CD8-positive, alpha-beta memory T cell (primary cell): ENCODE results near the gene RGS13. TPM values are rescaled to one million over a fixed set of nuclear protein-coding genes. Genes with fewer than 3 reads are reported as not detected.
A peak's percentile ranks its signal among the peaks of the same experiment; 100 is the strongest.

Experiments used
- CTCF ChIA-PET: fragments of 350-600 bp; sonication (Branson Sonifier 250); formaldehyde crosslinking; loops from one replicate; lab custom pipeline; 2021; ENCODE audit warnings: antibody characterized with exemption; lab: Charles Lee
- POLR2A ChIA-PET: fragments of 350-600 bp; sonication (Branson Sonifier 250); formaldehyde crosslinking; loops from one replicate; lab custom pipeline; 2021; ENCODE audit warnings: antibody characterized with exemption; lab: Charles Lee
- DNase-seq, 5 donors: peaks; one replicate each; pipeline versions ENCODE4 v3.0.0 to v3.0.0-alpha.2; 2020 to 2022; ENCODE audit warnings: mixed read lengths in 1 of 5
- H3K27ac ChIP-seq: one replicate; pipeline ENCODE4 v1.7.0; 2013; ENCODE audit warnings: low read depth, mild to moderate bottlenecking, low read length, moderate library complexity
- H3K27me3 ChIP-seq: 2 replicates; pipeline ENCODE4 v1.7.0; 2013; ENCODE audit warnings: low read length, mild to moderate bottlenecking; ENCODE audit not compliant: insufficient read depth, poor library complexity, severe bottlenecking
- H3K36me3 ChIP-seq: 2 replicates; pipeline ENCODE4 v1.7.0; 2013; ENCODE audit warnings: mild to moderate bottlenecking, low read length, moderate library complexity; ENCODE audit not compliant: insufficient read depth
- H3K4me1 ChIP-seq: 2 replicates; pipeline ENCODE4 v1.7.0; 2013; ENCODE audit warnings: mild to moderate bottlenecking, low read length, moderate library complexity; ENCODE audit not compliant: insufficient read depth
- H3K4me3 ChIP-seq: 2 replicates; pipeline ENCODE4 v1.7.0; 2013; ENCODE audit warnings: mild to moderate bottlenecking, low read length
- H3K9me3 ChIP-seq: 2 replicates; pipeline ENCODE4 v1.7.0; 2013; ENCODE audit warnings: mild to moderate bottlenecking, low read length
- H3K27ac Mint-ChIP-seq, 8 donors: one replicate each; pipeline ENCODE4 v1.8.0; 2020 to 2021; ENCODE audit warnings: mixed read lengths in 8 of 8, mild to moderate bottlenecking in 6 of 8, inconsistent platforms in 3 of 8, moderate library complexity in 3 of 8
- H3K27me3 Mint-ChIP-seq, 2 donors: one replicate each; pipeline ENCODE4 v1.8.0; 2020 to 2021; ENCODE audit warnings: mixed read lengths in 2 of 2, mild to moderate bottlenecking in 1 of 2, moderate library complexity in 1 of 2
- H3K36me3 Mint-ChIP-seq, 3 donors: one replicate each; pipeline ENCODE4 v1.8.0; 2020 to 2021; ENCODE audit warnings: mixed read lengths in 3 of 3, inconsistent platforms in 1 of 3, mild to moderate bottlenecking in 1 of 3
- H3K4me1 Mint-ChIP-seq, 3 donors: one replicate each; pipeline ENCODE4 v1.8.0; 2020 to 2021; ENCODE audit warnings: mixed read lengths in 3 of 3, inconsistent platforms in 1 of 3, mild to moderate bottlenecking in 1 of 3
- H3K4me3 Mint-ChIP-seq, 7 donors: one replicate each; pipeline ENCODE4 v1.8.0; 2020 to 2021; ENCODE audit warnings: mixed read lengths in 7 of 7, mild to moderate bottlenecking in 6 of 7, moderate library complexity in 4 of 7, inconsistent platforms in 2 of 7
- H3K9me3 Mint-ChIP-seq, 5 donors: one replicate each; pipeline ENCODE4 v1.8.0; 2020 to 2022; ENCODE audit warnings: mixed read lengths in 5 of 5, mild to moderate bottlenecking in 3 of 5, moderate library complexity in 2 of 5, inconsistent platforms in 1 of 5
- polyA plus RNA-seq: library from polyadenylated mRNA; unstranded; fragments of 300-500 nt; fragmentation: Illumina TruSeq; gene quantifications from one replicate; pipeline ENCODE4 v1.2.3, GENCODE V29; 2021
- total RNA-seq, 2 experiments: library from RNA; stranded (reverse); gene quantifications; one replicate each; pipeline ENCODE4 v1.2.3, GENCODE V29; 2021

Gene RGS13
- total RNA-seq (under 1 TPM; 0.07 to 0.24 TPM), polyA plus RNA-seq (not detected)

- Histone ChIP-seq H3K4me1 (no peaks in the 10 kb centered on the region), H3K9me3 (no peaks in the 10 kb centered on the region), H3K27ac (no peak within 1 kb of the TSS), H3K4me3 (no peak within 1 kb of the TSS), H3K36me3 (no peaks in the 10 kb centered on the region), H3K27me3 (no peaks in the 10 kb centered on the region)
- Mint-ChIP-seq H3K36me3 (no peaks in the 10 kb centered on the region), H3K9me3 (no peaks in the 10 kb centered on the region), H3K4me3 (no peak within 1 kb of the TSS), H3K27me3 (peaks cover 0 to 3% of the 10 kb centered on the region in 2 donors), H3K4me1 (peaks cover 0 to 6% (median 5%) of the 10 kb centered on the region in 3 donors), H3K27ac (no peak within 1 kb of the TSS)
- DNase-seq: no peak
- CTCF ChIA-PET: no interaction called here
- POLR2A ChIA-PET: no interaction called here
Observed at GRCh38 chr1:192635939-192636338, at the start of gene RGS13. RGS13 (plus strand) TSS chr1:192636147; CDS start chr1:192644335, 8,188 bp downstream.

DNA sequence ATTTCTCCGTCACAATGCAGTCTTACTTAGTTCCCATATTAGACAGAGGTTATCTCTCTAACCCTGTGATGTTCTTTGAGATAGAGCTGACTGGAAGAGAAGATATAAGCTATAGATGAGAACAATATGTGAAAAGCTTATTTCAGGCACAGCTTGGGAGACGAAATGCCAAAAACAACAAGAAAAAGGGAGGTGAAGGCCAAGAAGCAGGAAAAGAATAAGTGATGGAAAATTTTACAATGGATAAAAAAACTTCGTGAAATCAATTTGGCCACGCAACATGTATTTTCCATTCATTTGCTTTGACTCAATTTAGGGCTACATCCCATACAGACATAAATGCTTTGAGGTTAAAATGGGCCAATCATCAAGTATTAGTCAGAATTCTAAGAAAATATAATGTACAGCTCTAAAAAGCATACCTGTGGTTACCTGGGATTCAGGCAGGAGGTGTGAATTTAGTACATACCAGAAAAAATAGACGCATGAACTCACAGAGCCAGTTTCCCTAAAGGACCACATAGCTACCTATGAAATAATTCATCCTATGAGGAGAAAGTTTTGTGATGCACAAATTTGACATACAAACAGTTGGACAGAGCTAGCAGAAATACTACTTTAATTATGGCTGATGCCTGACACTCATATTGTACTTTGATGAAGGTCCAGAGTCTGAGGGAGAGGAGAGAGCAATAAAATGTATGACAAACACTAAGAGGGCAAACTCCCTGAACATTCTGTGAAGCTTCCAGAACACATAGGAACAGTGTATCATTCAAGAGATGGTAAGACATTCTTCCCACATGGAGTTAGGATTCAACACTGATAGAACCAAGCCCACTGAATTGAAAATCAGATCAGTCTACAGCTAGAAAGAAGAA is 48.3 kb upstream of the RGS13 start:
- Histone ChIP-seq H3K9me3 (no peaks in the 10 kb centered on the region), H3K4me3 (no peak overlapping the region), H3K27ac (no peak overlapping the region), H3K4me1 (no peaks in the 10 kb centered on the region), H3K36me3 (no peaks in the 10 kb centered on the region), H3K27me3 (no peaks in the 10 kb centered on the region)
- Mint-ChIP-seq H3K36me3 (no peaks in the 10 kb centered on the region), H3K27me3 (peaks cover 0 to 3% of the 10 kb centered on the region in 2 donors), H3K4me3 (no peak overlapping the region), H3K4me1 (peaks cover 0 to 3% (median 0%) of the 10 kb centered on the region in 3 donors), H3K27ac (no peak overlapping the region), H3K9me3 (no peaks in the 10 kb centered on the region)
- DNase-seq: no peak
- CTCF ChIA-PET: no interaction called here
- POLR2A ChIA-PET: no interaction called here

- POLR2A ChIA-PET: no interaction called here
- CTCF ChIA-PET: no interaction called here
- H3K27ac Mint-ChIP-seq: no peak overlapping the region
- H3K36me3 Mint-ChIP-seq: no peaks in the 10 kb centered on the region
- H3K9me3 ChIP-seq: no peaks in the 10 kb centered on the region
- no peaks in the 10 kb centered on the region for H3K36me3 ChIP-seq
- H3K9me3 Mint-ChIP-seq: no peaks in the 10 kb centered on the region
- H3K4me1 ChIP-seq: no peaks in the 10 kb centered on the region
- H3K27ac ChIP-seq: no peak overlapping the region
- peaks cover 0 to 3% of the 10 kb centered on the region in 2 donors for H3K27me3 Mint-ChIP-seq
- H3K4me3 Mint-ChIP-seq: no peak overlapping the region
- no peak overlapping the region for H3K4me3 ChIP-seq
- no peak for DNase-seq
- no peaks in the 10 kb centered on the region for H3K27me3 ChIP-seq
- H3K4me1 Mint-ChIP-seq: peaks cover 0 to 3% (median 0%) of the 10 kb centered on the region in 3 donors
Observed at GRCh38 chr1:192588546-192588945, 47.4 kb upstream of the RGS13 start.

DNA sequence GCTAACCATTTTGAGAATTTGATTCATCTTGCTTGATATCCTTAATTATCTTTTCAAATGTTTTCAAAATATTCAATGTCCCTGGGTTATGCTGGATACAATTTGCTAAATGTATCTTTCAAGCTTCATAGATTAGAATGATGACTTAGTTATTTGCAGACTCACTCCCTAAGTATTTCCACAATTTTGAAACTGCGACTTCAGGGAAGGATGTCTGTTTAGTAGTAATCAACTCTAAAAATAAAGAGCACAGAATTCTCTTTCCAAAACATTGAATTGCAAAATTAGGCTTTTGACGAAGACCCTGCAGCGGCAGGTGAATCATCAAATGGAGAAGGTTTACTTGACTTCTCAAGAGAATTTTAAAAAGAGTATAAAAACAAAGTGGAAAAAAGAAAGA is 46.1 kb upstream of the RGS13 start:
- no peak overlapping the region for H3K4me3 ChIP-seq
- CTCF ChIA-PET: interaction anchor here (1.4 kb wide), 1 partner anchor 11 kb away, joined by 4 read pairs; no protein-coding TSS in a partner anchor
- no peaks in the 10 kb centered on the region for H3K9me3 ChIP-seq
- no peaks in the 10 kb centered on the region for H3K36me3 ChIP-seq
- peaks cover 0 to 3% of the 10 kb centered on the region in 2 donors for H3K27me3 Mint-ChIP-seq
- no peaks in the 10 kb centered on the region for H3K4me1 ChIP-seq
- H3K9me3 Mint-ChIP-seq: no peaks in the 10 kb centered on the region
- H3K36me3 Mint-ChIP-seq: no peaks in the 10 kb centered on the region
- no peak overlapping the region for H3K27ac ChIP-seq
- POLR2A ChIA-PET: no interaction called here
- no peaks in the 10 kb centered on the region for H3K27me3 ChIP-seq
- H3K4me3 Mint-ChIP-seq: no peak overlapping the region
- no peak overlapping the region for H3K27ac Mint-ChIP-seq
- no peak for DNase-seq
- peaks cover 0 to 2% (median 0%) of the 10 kb centered on the region in 3 donors for H3K4me1 Mint-ChIP-seq

- ChIA-PET POLR2A (no interaction called here), CTCF (interaction anchor here (2.0 kb wide), 1 partner anchor 11 kb away, joined by 4 read pairs; no protein-coding TSS in a partner anchor)
- no peak for DNase-seq
- Histone ChIP-seq H3K4me1 (no peaks in the 10 kb centered on the region), H3K36me3 (no peaks in the 10 kb centered on the region), H3K4me3 (no peak overlapping the region), H3K27me3 (no peaks in the 10 kb centered on the region), H3K9me3 (no peaks in the 10 kb centered on the region), H3K27ac (no peak overlapping the region)
- H3K4me3 Mint-ChIP-seq: no peak overlapping the region
- no peaks in the 10 kb centered on the region for H3K36me3 Mint-ChIP-seq
- H3K9me3 Mint-ChIP-seq: no peaks in the 10 kb centered on the region
- no peak overlapping the region for H3K27ac Mint-ChIP-seq
- H3K4me1 Mint-ChIP-seq: no peaks in the 10 kb centered on the region
- peaks cover 0 to 3% of the 10 kb centered on the region in 2 donors for H3K27me3 Mint-ChIP-seq
Observed at GRCh38 chr1:192592517-192592916, 43.4 kb upstream of the RGS13 start.

DNA sequence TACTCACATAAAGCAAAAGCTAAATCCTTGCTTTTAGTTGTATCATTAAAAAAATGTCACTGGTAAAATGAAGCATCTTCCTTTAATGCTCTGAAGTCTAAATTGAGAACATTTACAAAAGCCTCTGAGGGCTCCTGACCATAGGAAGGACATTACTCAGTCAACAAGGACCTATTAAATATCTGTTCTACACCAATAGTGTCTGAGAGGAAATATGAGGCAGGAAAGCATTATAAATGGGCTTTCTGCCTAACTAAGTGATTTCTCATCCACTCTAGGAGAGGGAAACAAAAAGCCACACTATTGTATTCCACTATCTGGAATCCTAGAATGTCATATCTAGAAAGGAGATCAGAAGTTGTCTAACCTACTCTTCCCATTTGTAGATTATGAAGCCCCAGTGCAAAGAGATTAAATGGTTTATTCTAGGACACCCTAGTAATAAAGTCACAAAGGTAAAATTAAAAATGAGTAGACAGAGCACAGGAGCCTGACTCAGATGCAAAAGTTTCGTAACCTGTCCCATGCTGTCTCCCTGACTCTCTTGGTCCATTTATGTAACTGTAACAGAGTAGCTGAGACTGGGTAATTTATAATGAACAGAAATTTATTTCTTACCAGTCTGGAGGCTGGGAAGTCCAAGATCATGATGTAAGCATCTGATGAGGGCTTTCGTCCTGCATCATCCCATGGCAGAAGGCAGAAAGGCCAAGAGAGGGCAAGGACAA is 42.8 kb upstream of the RGS13 start:
- H3K4me3 Mint-ChIP-seq: no peak overlapping the region
- H3K27ac Mint-ChIP-seq: no peak overlapping the region
- H3K27ac ChIP-seq: no peak overlapping the region
- DNase-seq: no peak
- H3K27me3 Mint-ChIP-seq: peaks cover 0 to 3% of the 10 kb centered on the region in 2 donors
- H3K9me3 ChIP-seq: no peaks in the 10 kb centered on the region
- ChIA-PET POLR2A (no interaction called here), CTCF (interaction anchor here (0.7 to 2.0 kb wide), 2 partner anchors 11 to 14 kb away, joined by 3 to 4 read pairs; no protein-coding TSS in a partner anchor)
- no peaks in the 10 kb centered on the region for H3K36me3 ChIP-seq
- no peaks in the 10 kb centered on the region for H3K9me3 Mint-ChIP-seq
- no peaks in the 10 kb centered on the region for H3K4me1 Mint-ChIP-seq
- no peaks in the 10 kb centered on the region for H3K36me3 Mint-ChIP-seq
- no peak overlapping the region for H3K4me3 ChIP-seq
- H3K4me1 ChIP-seq: no peaks in the 10 kb centered on the region
- no peaks in the 10 kb centered on the region for H3K27me3 ChIP-seq

- Histone ChIP-seq H3K4me3 (no peak overlapping the region), H3K36me3 (no peaks in the 10 kb centered on the region), H3K27ac (no peak overlapping the region), H3K27me3 (no peaks in the 10 kb centered on the region), H3K4me1 (no peaks in the 10 kb centered on the region), H3K9me3 (no peaks in the 10 kb centered on the region)
- Mint-ChIP-seq H3K9me3 (no peaks in the 10 kb centered on the region), H3K4me3 (no peak overlapping the region), H3K27ac (peak overlapping the region in 1 of 8 donors; percentile 56), H3K36me3 (no peaks in the 10 kb centered on the region), H3K27me3 (peaks cover 0 to 1% of the 10 kb centered on the region in 2 donors), H3K4me1 (peaks cover 0 to 3% (median 3%) of the 10 kb centered on the region in 3 donors)
- no peak for DNase-seq
- POLR2A ChIA-PET: no interaction called here
- CTCF ChIA-PET: no interaction called here
Observed at GRCh38 chr1:192595299-192595698, 40.6 kb upstream of the RGS13 start.

DNA sequence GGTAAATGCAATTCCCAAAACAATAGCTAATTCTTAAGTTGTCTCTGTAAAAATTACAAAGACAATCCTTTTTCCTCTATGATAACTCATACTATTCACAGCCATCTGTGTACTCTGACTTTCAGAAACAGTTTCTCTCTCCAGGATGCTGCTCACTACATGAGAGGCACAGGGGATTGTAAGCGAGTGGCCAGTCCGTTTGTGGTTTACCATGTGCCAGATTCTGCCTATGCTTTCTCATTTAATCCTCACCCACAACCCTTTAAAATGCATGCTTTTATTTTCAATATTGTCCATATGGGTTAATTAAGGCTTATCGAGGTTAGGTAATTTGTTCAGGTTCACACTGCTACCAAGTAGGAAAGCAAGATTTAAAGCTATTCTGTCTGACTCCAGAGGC is 37.4 kb upstream of the RGS13 start:
- Histone ChIP-seq H3K4me1 (no peaks in the 10 kb centered on the region), H3K36me3 (no peaks in the 10 kb centered on the region), H3K4me3 (no peak overlapping the region), H3K9me3 (no peaks in the 10 kb centered on the region), H3K27ac (no peak overlapping the region), H3K27me3 (no peaks in the 10 kb centered on the region)
- no peak for DNase-seq
- CTCF ChIA-PET: interaction anchor here (2.0 to 3.3 kb wide), 2 partner anchors 121 to 124 kb away, joined by 6 to 9 read pairs; no protein-coding TSS in a partner anchor
- H3K4me1 Mint-ChIP-seq: peaks cover 19 to 29% (median 28%) of the 10 kb centered on the region in 3 donors
- H3K27me3 Mint-ChIP-seq: no peaks in the 10 kb centered on the region
- H3K36me3 Mint-ChIP-seq: no peaks in the 10 kb centered on the region
- POLR2A ChIA-PET: no interaction called here
- peak overlapping the region in 1 of 8 donors; percentile 56 for H3K27ac Mint-ChIP-seq
- no peak overlapping the region for H3K4me3 Mint-ChIP-seq
- no peaks in the 10 kb centered on the region for H3K9me3 Mint-ChIP-seq
